Measurements from ENCODE around the gene TMC4. TPM values are rescaled to one million over a fixed set of nuclear protein-coding genes. Genes with fewer than 3 reads are reported as not detected.

Gene TMC4
- total RNA-seq, 1 donor from 2014 or later, result 0.28 TPM

- Mint-ChIP-seq H3K4me3 (peak overlapping the region; percentile 78), H3K36me3 (ENCODE audit: low read depth) (peaks cover 12% of the 10 kb centered on the region), H3K9me3 (no peaks in the 10 kb centered on the region), H3K27me3 (ENCODE audit: low read depth) (peaks cover 7% of the 10 kb centered on the region), H3K4me1 (peaks cover 34% of the 10 kb centered on the region), H3K27ac (ENCODE audit: unreplicated experiment) (peak overlapping the region; percentile 16)
- TF ChIP-seq CTCF (conservative IDR thresholded peaks at IDR 0.05), result no peak
- DNase-seq (ENCODE audit: low read depth, low spot score), result no peak
Observed at GRCh38 chr19:54156490-54156889, 16.5 kb downstream of the TMC4 start.

GRCh38 chr19:54155694-54156093 is 17.3 kb downstream of the TMC4 start:
- Mint-ChIP-seq H3K36me3 (ENCODE audit: low read depth) (peaks cover 16% of the 10 kb centered on the region), H3K4me3 (peak overlapping the region; percentile 47), H3K27me3 (ENCODE audit: low read depth) (peaks cover 10% of the 10 kb centered on the region), H3K4me1 (peaks cover 29% of the 10 kb centered on the region), H3K9me3 (no peaks in the 10 kb centered on the region), H3K27ac (ENCODE audit: unreplicated experiment) (peak overlapping the region; percentile 35)
- DNase-seq (ENCODE audit: low read depth, low spot score), result no peak
- no peak for TF ChIP-seq CTCF (conservative IDR thresholded peaks at IDR 0.05)

GRCh38 chr19:54154603-54155345 is 18.2 kb downstream of the TMC4 start:
- H3K9me3 Mint-ChIP-seq, result no peaks in the 10 kb centered on the region
- peak overlapping the region; percentile 65 for H3K4me3 Mint-ChIP-seq
- H3K27me3 Mint-ChIP-seq (ENCODE audit: low read depth), result peaks cover 7% of the 10 kb centered on the region
- DNase-seq (ENCODE audit: low read depth, low spot score), result no peak
- TF ChIP-seq CTCF (conservative IDR thresholded peaks at IDR 0.05), result no peak
- no peak overlapping the region for H3K27ac Mint-ChIP-seq (ENCODE audit: unreplicated experiment)
- peaks cover 13% of the 10 kb centered on the region for H3K36me3 Mint-ChIP-seq (ENCODE audit: low read depth)
- H3K4me1 Mint-ChIP-seq, result peaks cover 21% of the 10 kb centered on the region

GRCh38 chr19:54153731-54154326 is 19.1 kb downstream of the TMC4 start:
- Mint-ChIP-seq H3K27me3 (ENCODE audit: low read depth) (peaks cover 3% of the 10 kb centered on the region), H3K27ac (ENCODE audit: unreplicated experiment) (no peak overlapping the region), H3K4me3 (peak overlapping the region; percentile 65), H3K9me3 (no peaks in the 10 kb centered on the region), H3K36me3 (ENCODE audit: low read depth) (peaks cover 9% of the 10 kb centered on the region), H3K4me1 (peaks cover 12% of the 10 kb centered on the region)
- no peak for DNase-seq (ENCODE audit: low read depth, low spot score)
- TF ChIP-seq CTCF (conservative IDR thresholded peaks at IDR 0.05), result no peak

GRCh38 chr19:54152878-54153524 is 20.0 kb downstream of the TMC4 start:
- no peak for TF ChIP-seq CTCF (conservative IDR thresholded peaks at IDR 0.05)
- peaks cover 4% of the 10 kb centered on the region for H3K4me1 Mint-ChIP-seq
- peaks cover 3% of the 10 kb centered on the region for H3K27me3 Mint-ChIP-seq (ENCODE audit: low read depth)
- no peak for DNase-seq (ENCODE audit: low read depth, low spot score)
- no peak overlapping the region for H3K4me3 Mint-ChIP-seq
- H3K9me3 Mint-ChIP-seq, result no peaks in the 10 kb centered on the region
- H3K36me3 Mint-ChIP-seq (ENCODE audit: low read depth), result peaks cover 9% of the 10 kb centered on the region
- H3K27ac Mint-ChIP-seq (ENCODE audit: unreplicated experiment), result no peak overlapping the region
